OCI-LY7 (cell line): Measurements from ENCODE around the gene TSPAN11. TPM values are rescaled to one million over a fixed set of nuclear protein-coding genes. Genes with fewer than 3 reads are reported as not detected.

Experiments used
- BruUV-seq: library from RNA; stranded (reverse); fragments of 400-500 nt; replicated peaks from 2 replicates; lab custom pipeline; 2021; lab: Mats Ljungman, UMichigan
- CTCF ChIA-PET: fragments of 300-600 bp; sonication (Branson Sonifier 250); formaldehyde crosslinking; loops from one replicate; lab custom pipeline; 2022; ENCODE audit warnings: antibody characterized with exemption; ENCODE audit not compliant: unreplicated experiment; lab: Charles Lee
- POLR2A ChIA-PET: fragments of 300-600 bp; sonication (Branson Sonifier 250); formaldehyde crosslinking; loops from one replicate; lab custom pipeline; 2022; ENCODE audit warnings: antibody characterized with exemption; lab: Charles Lee
- DNase-seq: peaks from one replicate; pipeline ENCODE4 v3.0.0-alpha.2; 2015; ENCODE audit warnings: low spot score
- H2AFZ ChIP-seq: fragments of 200-600 bp; sonication (generic), shearing (Covaris generic); 2 replicates; pipeline ENCODE4 v1.6.1; 2014; ENCODE audit warnings: mild to moderate bottlenecking, antibody characterized with exemption, low read length, moderate library complexity
- H3K27ac ChIP-seq: fragments of 200-600 bp; sonication (generic); 2 replicates; pipeline ENCODE4 v1.5.1; 2014; ENCODE audit warnings: mixed run types, low read depth, mild to moderate bottlenecking, moderate library complexity, low read length, inconsistent platforms; ENCODE audit not compliant: poor library complexity, severe bottlenecking
- H3K36me3 ChIP-seq: fragments of 200-600 bp; sonication (generic); 2 replicates; pipeline ENCODE4 v1.6.1; 2014; ENCODE audit warnings: mild to moderate bottlenecking, antibody characterized with exemption, low read length, moderate library complexity, mixed read lengths; ENCODE audit not compliant: insufficient read depth
- H3K4me1 ChIP-seq: fragments of 200-600 bp; sonication (generic); 2 replicates; pipeline ENCODE4 v1.5.1; 2014; ENCODE audit warnings: mild to moderate bottlenecking, low read length; ENCODE audit not compliant: insufficient read depth, poor library complexity, severe bottlenecking
- H3K4me2 ChIP-seq: fragments of 200-600 bp; sonication (generic); 2 replicates; pipeline ENCODE4 v1.6.1; 2014; ENCODE audit warnings: mild to moderate bottlenecking, low read length
- H3K4me3 ChIP-seq: fragments of 200-600 bp; sonication (generic); 2 replicates; pipeline ENCODE4 v1.5.1; 2014; ENCODE audit warnings: mild to moderate bottlenecking, low read depth, low read length; ENCODE audit not compliant: poor library complexity, severe bottlenecking
- H3K79me2 ChIP-seq: fragments of 200-600 bp; sonication (generic); 2 replicates; pipeline ENCODE4 v1.6.1; 2016; ENCODE audit warnings: low read depth, mild to moderate bottlenecking, low read length, moderate library complexity, mixed read lengths; ENCODE audit not compliant: insufficient read depth
- H3K9me2 ChIP-seq: fragments of 200-600 bp; sonication (generic); 2 replicates; pipeline ENCODE4 v1.6.1; 2016; ENCODE audit warnings: mild to moderate bottlenecking, low read length, mixed read lengths; ENCODE audit not compliant: insufficient read depth
- H3K9me3 ChIP-seq: fragments of 200-600 bp; sonication (generic); 2 replicates; pipeline ENCODE4 v1.6.1; 2014; ENCODE audit warnings: mild to moderate bottlenecking, mixed run types, low read length, mixed read lengths
- H4K20me1 ChIP-seq: fragments of 200-600 bp; sonication (generic); 2 replicates; pipeline ENCODE4 v1.6.1; 2014; ENCODE audit warnings: mild to moderate bottlenecking, antibody characterized with exemption, low read length, moderate library complexity, mixed read lengths; ENCODE audit not compliant: insufficient read depth
- EZH2phosphoT487 ChIP-seq: fragments of 200-600 bp; sonication (generic); IDR thresholded peaks from 2 replicates; pipeline ENCODE4 v1.6.1; 2018; ENCODE audit warnings: low read depth, borderline replicate concordance, mild to moderate bottlenecking, mixed run types, antibody characterized with exemption, low read length, moderate library complexity, mixed read lengths
- intact Hi-C: fragments of 100-400 bp; cut with micrococcal nuclease; formaldehyde crosslinking; loops from one replicate; pipeline ENCODE4 v1.10.0; 2022; ENCODE audit not compliant: unreplicated experiment
- total RNA-seq, 2 experiments: library from RNA; depleted of rRNA in 1 of 2; stranded (reverse); fragments of >200 nt in 1 of 2; shearing (Covaris generic) in 1 of 2; gene quantifications; 2 replicates each; pipeline ENCODE4 v1.2.3, GENCODE V29; 2014 to 2022
- TF ChIP-seq, protein P1 (sequence below): fragments of 200-600 bp; sonication (generic); conservative IDR thresholded peaks from 2 replicates; pipeline ENCODE4 v1.5.1; 2014; ENCODE audit warnings: mild to moderate bottlenecking, antibody characterized with exemption, low read length, moderate library complexity, mixed read lengths

The TSPAN11 gene
- total RNA-seq, 2 experiments from 2014 or later = not detected

DNA sequence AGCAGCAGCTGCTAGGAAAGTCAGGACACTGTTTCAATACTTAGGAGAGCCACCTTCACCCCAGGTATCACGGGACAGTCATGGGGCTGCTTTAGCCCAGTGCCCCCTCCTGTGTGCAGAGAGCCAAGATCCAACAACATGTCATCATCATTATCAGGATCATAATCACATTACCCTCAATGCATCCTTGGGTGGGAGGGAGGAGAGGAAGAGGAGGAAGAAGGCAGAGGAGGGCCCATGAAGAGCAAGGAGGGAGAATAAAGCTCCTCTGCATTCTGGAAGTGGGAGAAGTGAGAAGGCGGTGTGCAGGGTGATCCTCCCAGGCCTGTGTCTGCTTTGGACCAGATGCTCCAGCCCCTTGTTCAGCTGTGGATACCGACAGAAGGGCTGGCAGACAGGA is 64.2 kb downstream of the TSPAN11 start:
- Histone ChIP-seq H3K27ac (no peak overlapping the region), H3K4me3 (no peak overlapping the region), H3K79me2 (no peaks in the 10 kb centered on the region), H3K36me3 (no peaks in the 10 kb centered on the region), H2AFZ (no peak overlapping the region), H4K20me1 (no peaks in the 10 kb centered on the region), H3K9me2 (no peaks in the 10 kb centered on the region), H3K4me2 (no peak overlapping the region), H3K4me1 (peaks cover 10% of the 10 kb centered on the region), H3K9me3 (no peaks in the 10 kb centered on the region)
- CTCF ChIA-PET = no interaction called here
- POLR2A ChIA-PET = interaction anchor here (0.6 to 1.1 kb wide), 3 partner anchors 25 to 1574 kb away, joined by 3 to 5 read pairs (median 3); no protein-coding TSS in a partner anchor
- intact Hi-C loops = no loop called here
- TF ChIP-seq EZH2phosphoT487 = no peak
- TF ChIP-seq, protein P1, sequence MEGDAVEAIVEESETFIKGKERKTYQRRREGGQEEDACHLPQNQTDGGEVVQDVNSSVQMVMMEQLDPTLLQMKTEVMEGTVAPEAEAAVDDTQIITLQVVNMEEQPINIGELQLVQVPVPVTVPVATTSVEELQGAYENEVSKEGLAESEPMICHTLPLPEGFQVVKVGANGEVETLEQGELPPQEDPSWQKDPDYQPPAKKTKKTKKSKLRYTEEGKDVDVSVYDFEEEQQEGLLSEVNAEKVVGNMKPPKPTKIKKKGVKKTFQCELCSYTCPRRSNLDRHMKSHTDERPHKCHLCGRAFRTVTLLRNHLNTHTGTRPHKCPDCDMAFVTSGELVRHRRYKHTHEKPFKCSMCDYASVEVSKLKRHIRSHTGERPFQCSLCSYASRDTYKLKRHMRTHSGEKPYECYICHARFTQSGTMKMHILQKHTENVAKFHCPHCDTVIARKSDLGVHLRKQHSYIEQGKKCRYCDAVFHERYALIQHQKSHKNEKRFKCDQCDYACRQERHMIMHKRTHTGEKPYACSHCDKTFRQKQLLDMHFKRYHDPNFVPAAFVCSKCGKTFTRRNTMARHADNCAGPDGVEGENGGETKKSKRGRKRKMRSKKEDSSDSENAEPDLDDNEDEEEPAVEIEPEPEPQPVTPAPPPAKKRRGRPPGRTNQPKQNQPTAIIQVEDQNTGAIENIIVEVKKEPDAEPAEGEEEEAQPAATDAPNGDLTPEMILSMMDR = no peak
- no peak for DNase-seq
- no TSS peak for BruUV-seq

DNA sequence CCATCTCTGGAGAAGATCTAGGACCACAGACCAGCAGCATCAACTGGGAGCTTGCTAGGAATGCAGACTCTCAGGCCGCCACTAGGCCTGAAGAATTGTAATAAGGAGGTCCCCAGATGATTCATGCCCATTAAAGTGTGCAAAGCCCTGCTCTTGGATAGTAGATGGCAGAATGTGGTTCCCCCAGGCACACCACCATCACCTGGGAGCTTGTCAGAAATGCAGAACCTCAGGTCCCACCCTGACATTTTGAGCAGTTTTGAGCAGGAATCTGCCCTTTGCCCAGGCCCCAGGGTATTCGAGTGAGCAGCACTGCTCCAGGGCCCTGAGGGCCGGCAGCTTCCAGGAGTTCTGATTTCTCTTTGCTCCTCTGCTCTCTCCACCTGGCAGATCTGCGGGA is 64.9 kb downstream of the TSPAN11 start:
- Histone ChIP-seq H2AFZ (no peak overlapping the region), H3K9me2 (no peaks in the 10 kb centered on the region), H3K4me1 (peaks cover 10% of the 10 kb centered on the region), H3K27ac (no peak overlapping the region), H3K4me2 (no peak overlapping the region), H4K20me1 (no peaks in the 10 kb centered on the region), H3K79me2 (no peaks in the 10 kb centered on the region), H3K9me3 (no peaks in the 10 kb centered on the region), H3K4me3 (no peak overlapping the region), H3K36me3 (no peaks in the 10 kb centered on the region)
- no peak for DNase-seq
- TF ChIP-seq EZH2phosphoT487 = no peak
- TF ChIP-seq, protein P1 = no peak
- intact Hi-C loops = no loop called here
- no TSS peak for BruUV-seq
- POLR2A ChIA-PET = interaction anchor here (0.6 to 0.9 kb wide), 2 partner anchors 24 to 1575 kb away, joined by 3 to 5 read pairs; no protein-coding TSS in a partner anchor
- CTCF ChIA-PET = no interaction called here

DNA sequence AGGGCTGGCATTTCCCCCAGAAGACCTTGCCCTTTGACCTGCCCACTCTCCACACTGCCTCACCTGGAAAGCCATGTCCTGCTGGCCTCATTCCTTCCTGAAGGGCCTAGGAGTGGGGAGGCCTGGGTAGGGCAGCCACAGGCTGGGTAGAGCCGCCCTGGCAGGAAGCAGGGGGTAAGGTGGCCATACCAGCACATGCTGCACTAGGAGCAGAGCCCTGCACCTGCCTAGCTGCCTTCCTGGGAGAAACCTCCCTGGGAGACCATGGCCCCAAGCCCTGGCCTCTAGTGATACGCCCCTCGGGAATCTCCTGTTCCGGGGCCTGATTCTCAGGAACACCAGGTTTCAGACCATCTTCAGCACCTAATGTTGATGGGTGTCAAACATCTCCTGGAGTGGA is 65.8 kb downstream of the TSPAN11 start:
- intact Hi-C loops = no loop called here
- H2AFZ ChIP-seq = no peak overlapping the region
- H4K20me1 ChIP-seq = no peaks in the 10 kb centered on the region
- no peak overlapping the region for H3K27ac ChIP-seq
- no TSS peak for BruUV-seq
- no peaks in the 10 kb centered on the region for H3K79me2 ChIP-seq
- no peak overlapping the region for H3K4me3 ChIP-seq
- peaks cover 10% of the 10 kb centered on the region for H3K4me1 ChIP-seq
- DNase-seq = no peak
- H3K4me2 ChIP-seq = no peak overlapping the region
- ChIA-PET CTCF (no interaction called here), POLR2A (no interaction called here)
- no peaks in the 10 kb centered on the region for H3K9me3 ChIP-seq
- no peaks in the 10 kb centered on the region for H3K36me3 ChIP-seq
- TF ChIP-seq, protein P1 = no peak
- TF ChIP-seq EZH2phosphoT487 = no peak
- no peaks in the 10 kb centered on the region for H3K9me2 ChIP-seq
